Adrenal gland (tissue), 12 donors: ENCODE results near the gene ABCC6. TPM values are rescaled to one million over a fixed set of nuclear protein-coding genes. Genes with fewer than 3 reads are reported as not detected.
"Not testable (repeated sequence)": the region's sequence is repeated elsewhere in the genome, so short reads cannot be mapped to it uniquely, and the experiment has no call there.

Source experiments
- DNase-seq, 7 donors: peaks; one replicate each; pipeline ENCODE4 v3.0.0-alpha.2; 2019 to 2020
- H3K27ac ChIP-seq, 5 donors: fragments of 200-600 bp; sonication (generic) in 4 of 5; 1 replicate in 3 of 5; 2 replicates in 2 of 5; pipeline versions ENCODE4 v1.5.1 to v1.8.0; 2016 to 2020; ENCODE audit warnings: mild to moderate bottlenecking in 1 of 5
- H3K27me3 ChIP-seq: fragments of 200-600 bp; 2 replicates; pipeline ENCODE4 v1.8.0; 2021
- H3K36me3 ChIP-seq, 2 donors: fragments of 200-600 bp; replicated peaks in 1 of 2; 1 replicate in 1 of 2; 2 replicates in 1 of 2; pipeline versions ENCODE4 v1.5.1 to v1.8.0; 2018 to 2022
- H3K4me1 ChIP-seq, 2 donors: fragments of 200-600 bp; replicated peaks in 1 of 2; 1 replicate in 1 of 2; 2 replicates in 1 of 2; pipeline versions ENCODE4 v1.5.1 to v1.8.0; 2018 to 2021
- H3K4me3 ChIP-seq, 4 donors: fragments of 200-600 bp; sonication (generic) in 3 of 4; one replicate each; pipeline ENCODE4 v1.5.1; 2016 to 2018
- H3K9me3 ChIP-seq, 3 donors: fragments of 200-600 bp; sonication (generic) in 1 of 3; replicated peaks in 1 of 3; 1 replicate in 2 of 3; 2 replicates in 1 of 3; pipeline versions ENCODE4 v1.5.1 to v1.8.0; 2016 to 2021
- CTCF ChIP-seq, 6 experiments: fragments of 450-650 bp in 4 of 6; fragments of 200-600 bp in 2 of 6; sonication (generic) in 1 of 6; IDR thresholded peaks; 1 replicate in 5 of 6; 2 replicates in 1 of 6; pipeline versions ENCODE4 v1.5.1 to v1.8.0; 2016 to 2021; ENCODE audit warnings: antibody characterized with exemption in 6 of 6, mild to moderate bottlenecking in 2 of 6, moderate library complexity in 1 of 6
- POLR2A ChIP-seq, 2 donors: fragments of 450-650 bp; IDR thresholded peaks; one replicate each; pipeline ENCODE4 v1.6.1; 2017; ENCODE audit warnings: antibody characterized with exemption in 2 of 2, mild to moderate bottlenecking in 2 of 2, moderate library complexity in 1 of 2
- WGBS, 4 donors: extraction: QIAGEN DNeasy Blood & Tissue Kit in 2 of 4; methylation state at CpG; one replicate each; pipeline versions ENCODE4 v1.1.5 to v1.1.7; 2013 to 2017; 5-methylcytosine and 5-hydroxymethylcytosine counted together
- intact Hi-C, 2 donors: fragments of 100-400 bp; cut with DNase I; formaldehyde crosslinking; loops; one replicate each; pipeline versions ENCODE4 v1.14.1 to v1.15.0; 2022 to 2023
- polyA plus RNA-seq, 3 donors: library from polyadenylated mRNA; stranded (reverse); fragments of 200-250 nt in 2 of 3; fragments of 350-450 nt in 1 of 3; fragmentation: Illumina TruSeq in 1 of 3; extraction: RNeasy Lipid Tissue Mini Kit (QIAGEN cat#74804) in 1 of 3; gene quantifications; one replicate each; pipeline ENCODE4 v1.2.3, GENCODE V29; 2013 to 2014
- total RNA-seq, 9 donors: library from RNA; depleted of rRNA in 4 of 9; stranded (reverse); fragments of >200 nt in 4 of 9; fragments of 120-200 nt in 1 of 9; fragmentation: NEBNext Ultra II Directional in 1 of 9; extraction: Animal tissue kit (Norgen Biotek cat#: 25700) in 1 of 9; gene quantifications; one replicate each; pipeline versions ENCODE4 v1.1.0 to v1.2.4, GENCODE V29; 2013 to 2023
- donor health status: healthy with polysubstance abuse.
- donor health status: Bipolar disorder and iron deficiency.
- donor health status: DM: yes; HTN: yes; CAD: no.
- donor health status: DM: no; HTN: no; CAD: no.
- donor health status: DM: no; HTN: no; CAD: no.
- donor health status: DM: yes; HTN: yes; CAD: no.

The ABCC6 gene
- total and polyA plus RNA-seq, 12 donors, result 0.79 to 32.2 (median 4.5) TPM

DNA sequence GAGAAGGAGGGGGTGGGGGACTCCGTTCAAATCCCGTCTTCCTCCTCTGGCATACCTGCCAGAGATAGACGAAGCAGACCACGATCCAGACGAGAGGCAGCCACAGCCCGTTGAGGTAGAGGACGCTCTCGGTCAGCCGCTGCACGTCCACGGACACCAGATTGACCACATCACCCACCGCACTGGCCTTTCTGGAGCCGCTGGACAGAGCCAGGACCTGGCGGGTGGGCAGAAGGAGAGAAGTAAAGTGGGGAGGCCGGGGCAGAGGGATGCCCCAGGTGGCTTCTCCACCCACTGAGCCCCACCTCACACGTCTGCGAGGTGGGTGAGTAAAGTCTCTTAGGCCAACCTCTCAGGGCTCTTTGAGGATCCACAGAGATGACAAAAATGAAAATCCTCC is 25.3 kb downstream of the ABCC6 start:
- no peaks in the 10 kb centered on the region for H3K27me3 ChIP-seq
- H3K4me3 ChIP-seq, result no peak overlapping the region
- no peak overlapping the region for H3K27ac ChIP-seq
- intact Hi-C loops, result no loop called here
- no peaks in the 10 kb centered on the region for H3K4me1 ChIP-seq
- H3K9me3 ChIP-seq, result no peaks in the 10 kb centered on the region
- no peaks in the 10 kb centered on the region for H3K36me3 ChIP-seq
- WGBS, 4 donors, result 75 to 87% (median 78%) methylated on average over 4 to 17 of the region's 17 CpGs
- DNase-seq, result no peak
- TF ChIP-seq POLR2A (IDR thresholded peaks at IDR 0.05) (no peak), CTCF (IDR thresholded peaks at IDR 0.05) (no peak)

- intact Hi-C loops, result no loop called here
- no peak for DNase-seq
- TF ChIP-seq POLR2A (IDR thresholded peaks at IDR 0.05) (no peak), CTCF (IDR thresholded peaks at IDR 0.05) (no peak)
- no peak overlapping the region for H3K4me3 ChIP-seq
- H3K36me3 ChIP-seq, result no peaks in the 10 kb centered on the region
- H3K4me1 ChIP-seq, result no peaks in the 10 kb centered on the region
- no peaks in the 10 kb centered on the region for H3K27me3 ChIP-seq
- WGBS, 4 donors, result 44 to 57% (median 48%) methylated on average over 3 of the region's 3 CpGs
- no peak overlapping the region for H3K27ac ChIP-seq
- H3K9me3 ChIP-seq, result no peaks in the 10 kb centered on the region
Measured at GRCh38 chr16:16197331-16197730, 26.0 kb downstream of the ABCC6 start.

DNA sequence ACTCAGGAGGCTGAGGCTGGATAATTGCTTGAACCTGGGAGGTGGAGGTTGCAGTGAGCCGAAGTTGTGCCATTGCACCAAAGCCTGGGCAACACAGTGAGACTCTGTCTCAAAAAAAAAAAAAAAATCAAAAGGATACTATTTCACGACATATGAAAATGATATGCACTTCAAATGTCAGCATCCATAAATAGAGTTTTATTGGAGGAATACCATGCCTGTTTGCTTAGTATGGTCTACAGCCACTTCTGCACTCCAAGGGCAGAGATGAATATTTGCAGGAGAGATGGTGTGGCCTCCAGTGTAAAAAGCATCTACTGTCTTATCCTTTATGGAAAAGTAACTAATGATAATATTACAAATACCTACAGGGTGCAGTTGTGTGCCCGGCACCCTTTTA is 27.2 kb downstream of the ABCC6 start:
- no peaks in the 10 kb centered on the region for H3K4me1 ChIP-seq
- H3K27ac ChIP-seq, result no peak overlapping the region
- DNase-seq, result no peak
- no peaks in the 10 kb centered on the region for H3K27me3 ChIP-seq
- no peak overlapping the region for H3K4me3 ChIP-seq
- TF ChIP-seq POLR2A (IDR thresholded peaks at IDR 0.05), result no peak
- no peak for TF ChIP-seq CTCF (IDR thresholded peaks at IDR 0.05)
- H3K36me3 ChIP-seq, result no peaks in the 10 kb centered on the region
- no peaks in the 10 kb centered on the region for H3K9me3 ChIP-seq
- 68 to 80% (median 77%) methylated on average over 3 of the region's 3 CpGs for WGBS, 4 donors
- intact Hi-C loops, result no loop called here

GRCh38 chr16:16191493-16192167 is 31.7 kb downstream of the ABCC6 start:
- no peaks in the 10 kb centered on the region for H3K4me1 ChIP-seq
- no peak overlapping the region for H3K4me3 ChIP-seq
- H3K27me3 ChIP-seq, result no peaks in the 10 kb centered on the region
- no peaks in the 10 kb centered on the region for H3K36me3 ChIP-seq
- 68 to 74% (median 71%) methylated on average over 7 to 8 of the region's 8 CpGs for WGBS, 4 donors
- no peak for DNase-seq
- intact Hi-C loops, result loop anchor here in 1 of 2 donors (5.0 kb wide), 1 partner anchor 429 kb away; no protein-coding TSS in a partner anchor
- no peaks in the 10 kb centered on the region for H3K9me3 ChIP-seq
- no peak overlapping the region for H3K27ac ChIP-seq
- TF ChIP-seq CTCF (IDR thresholded peaks at IDR 0.05) (no peak), POLR2A (IDR thresholded peaks at IDR 0.05) (no peak)

DNA sequence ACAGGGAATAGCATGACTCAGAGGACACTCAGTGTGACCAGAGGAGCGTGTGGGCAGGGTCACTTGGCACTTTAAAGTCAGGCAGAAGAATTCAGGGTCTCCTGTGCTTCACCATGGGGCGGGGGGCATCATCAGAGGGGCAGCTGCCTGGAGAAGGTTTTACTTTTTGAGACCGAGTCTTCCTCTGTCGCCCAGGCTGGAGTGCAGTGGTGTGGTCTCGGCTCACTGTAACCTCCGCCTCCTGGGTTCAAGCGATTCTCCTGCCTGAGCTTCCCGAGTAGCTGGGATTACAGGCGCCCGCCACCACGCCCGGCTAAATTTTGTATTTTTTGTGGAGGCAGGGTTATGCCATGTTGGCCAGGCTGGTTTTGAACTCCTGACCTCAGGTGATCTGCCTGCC is 32.3 kb downstream of the ABCC6 start:
- H3K27me3 ChIP-seq, H3K36me3 ChIP-seq, H3K9me3 ChIP-seq, DNase-seq, H3K4me1 ChIP-seq, H3K4me3 ChIP-seq, H3K27ac ChIP-seq: not testable (repeated sequence)
- intact Hi-C loops, result loop anchor here in 1 of 2 donors (5.0 kb wide), 1 partner anchor 429 kb away; no protein-coding TSS in a partner anchor
- WGBS, 4 donors, result 81 to 90% (median 85%) methylated on average over 10 to 12 of the region's 12 CpGs
